Duodenal mucosa (tissue), 2 donors: Measurements from ENCODE around the gene KLHL4.
"Not testable (repeated sequence)": the region's sequence is repeated elsewhere in the genome, so short reads cannot be mapped to it uniquely, and the experiment has no call there.

Experiments used
- H3K27ac ChIP-seq: one replicate; pipeline ENCODE4 v1.7.0; 2013; ENCODE audit warnings: low read depth, low read length
- H3K27me3 ChIP-seq, 2 donors: one replicate each; pipeline ENCODE4 v1.7.0; 2013; ENCODE audit warnings: low read length in 2 of 2, control low read depth in 1 of 2; ENCODE audit not compliant: insufficient read depth in 2 of 2, control insufficient read depth in 1 of 2
- H3K36me3 ChIP-seq, 2 donors: one replicate each; pipeline ENCODE4 v1.7.0; 2013; ENCODE audit warnings: low read length in 2 of 2, control low read depth in 1 of 2; ENCODE audit not compliant: insufficient read depth in 2 of 2, control insufficient read depth in 1 of 2
- H3K4me1 ChIP-seq, 2 donors: one replicate each; pipeline ENCODE4 v1.7.0; 2013; ENCODE audit warnings: low read length in 2 of 2, control low read depth in 1 of 2; ENCODE audit not compliant: insufficient read depth in 2 of 2, control insufficient read depth in 1 of 2
- H3K4me3 ChIP-seq, 2 donors: one replicate each; pipeline ENCODE4 v1.7.0; 2013; ENCODE audit warnings: low read length in 2 of 2, low read depth in 1 of 2
- H3K9ac ChIP-seq, 2 donors: one replicate each; pipeline ENCODE4 v1.7.0; 2013; ENCODE audit warnings: low read length in 2 of 2, low read depth in 1 of 2
- H3K9me3 ChIP-seq, 2 donors: one replicate each; pipeline ENCODE4 v1.7.0; 2013; ENCODE audit warnings: low read length in 2 of 2, control low read depth in 1 of 2; ENCODE audit not compliant: control insufficient read depth in 1 of 2

KLHL4 gene

DNA sequence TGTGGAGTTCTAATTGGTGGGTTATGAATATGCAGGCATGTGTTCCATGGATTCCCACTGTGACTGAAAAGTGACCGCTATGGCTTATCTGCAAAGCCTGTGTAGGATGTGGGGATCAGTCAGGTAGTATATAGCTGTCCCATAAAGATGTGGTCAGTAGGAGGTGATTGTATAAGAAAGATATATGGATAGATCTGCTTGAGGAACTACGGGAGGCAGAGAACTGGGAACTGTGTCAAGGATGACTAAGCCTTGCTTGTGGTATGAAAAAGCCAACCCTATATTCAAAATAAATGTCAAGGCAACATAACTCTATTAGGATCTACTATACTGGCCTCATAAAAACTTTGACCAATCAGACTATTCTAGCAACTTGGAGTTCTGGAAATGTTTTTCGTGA lies 185.2 kb downstream of the KLHL4 start:
- Histone ChIP-seq H3K4me3 (no peak overlapping the region), H3K4me1 (no peaks in the 10 kb centered on the region), H3K9ac (no peak overlapping the region), H3K36me3 (no peaks in the 10 kb centered on the region), H3K9me3 (peaks cover 0 to 4% of the 10 kb centered on the region in 2 donors), H3K27ac (no peak overlapping the region), H3K27me3 (no peaks in the 10 kb centered on the region)

- H3K9ac ChIP-seq, H3K36me3 ChIP-seq, H3K4me3 ChIP-seq, H3K9me3 ChIP-seq, H3K4me1 ChIP-seq, H3K27ac ChIP-seq, H3K27me3 ChIP-seq: not testable (repeated sequence)
These were observed 185.9 kb downstream of the KLHL4 start for GRCh38 chrX:87703469-87703868.

DNA sequence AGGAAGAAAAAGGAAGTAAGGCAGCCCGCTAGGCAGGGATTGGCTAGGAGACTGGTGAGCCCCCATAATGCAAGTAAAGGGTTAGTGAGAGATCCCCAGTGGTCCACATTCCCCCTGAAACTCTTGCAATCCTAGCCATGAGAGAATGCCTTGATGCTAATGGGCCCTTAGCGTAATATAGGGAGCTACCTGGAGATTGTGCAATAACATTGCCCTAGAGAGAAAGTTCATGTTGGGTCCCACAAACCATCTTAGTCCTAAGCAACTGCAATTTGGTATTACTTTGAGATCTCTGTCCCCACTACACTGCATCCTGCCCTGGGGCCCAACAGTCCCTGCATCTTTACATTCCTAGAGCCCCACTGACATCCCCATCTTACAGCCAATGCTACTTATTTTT lies 188.5 kb downstream of the KLHL4 start:
- Histone ChIP-seq H3K36me3 (no peaks in the 10 kb centered on the region), H3K4me1 (no peaks in the 10 kb centered on the region), H3K9me3 (peaks cover 0 to 4% of the 10 kb centered on the region in 2 donors), H3K27me3 (no peaks in the 10 kb centered on the region), H3K4me3 (no peak overlapping the region), H3K9ac (no peak overlapping the region), H3K27ac (no peak overlapping the region)

- no peaks in the 10 kb centered on the region for H3K27me3 ChIP-seq
These were observed 193.0 kb downstream of the KLHL4 start for GRCh38 chrX:87710580-87710979.

More at GRCh38 chrX:87710580-87710979, 193.0 kb downstream of the KLHL4 start:
- Histone ChIP-seq H3K4me1 (no peaks in the 10 kb centered on the region), H3K9me3 (peaks cover 0 to 4% of the 10 kb centered on the region in 2 donors), H3K9ac (no peak overlapping the region), H3K27ac (no peak overlapping the region), H3K4me3 (no peak overlapping the region), H3K36me3 (no peaks in the 10 kb centered on the region)
